ENCODE results near the gene SCN1B. TPM values are rescaled to one million over a fixed set of nuclear protein-coding genes. Genes with fewer than 3 reads are reported as not detected.
A peak's percentile ranks its signal among the peaks of the same experiment; 100 is the strongest.

Gene SCN1B
- total and polyA plus RNA-seq, 2 of the 13 experiments (the other 11 are each of a cell fraction or from before 2014, with no cell fraction given) = 2.7 to 20.1 TPM

- TF ChIP-seq THRA (CRISPR knock-in tag; IDR thresholded peaks at IDR 0.05; ENCODE audit: borderline replicate concordance) = peak; percentile 85
- no peak for TF ChIP-seq ZNF17 (CRISPR knock-in tag; IDR thresholded peaks at IDR 0.05)
- peak; percentile 76; the same call in 1 of the 2 replicates for TF ChIP-seq ARID4A (CRISPR knock-in tag; IDR thresholded peaks at IDR 0.05; ENCODE audit: borderline replicate concordance)
- no peak for TF ChIP-seq ZNF839 (CRISPR knock-in tag; IDR thresholded peaks at IDR 0.05; ENCODE audit: borderline replicate concordance)
- peak; percentile 26; the same call in 1 of the 2 replicates for TF ChIP-seq MAX (IDR thresholded peaks at IDR 0.05)
- TF ChIP-seq CEBPZ (IDR thresholded peaks at IDR 0.05; ENCODE audit: low read length) = no peak
- no peak for TF ChIP-seq NPAS2 (CRISPR knock-in tag; IDR thresholded peaks at IDR 0.05; ENCODE audit: borderline replicate concordance)
- peak; percentile 90 for TF ChIP-seq NFKBIZ (CRISPR knock-in tag; IDR thresholded peaks at IDR 0.05)
- TF ChIP-seq TOE1 (CRISPR knock-in tag; IDR thresholded peaks at IDR 0.05) = 0 out of 2 replicates have a peak, but pooled peaks have one; percentile 48
- TF ChIP-seq MTA1 (CRISPR knock-in tag; IDR thresholded peaks at IDR 0.05; ENCODE audit: borderline replicate concordance) = peak; percentile 20; the same call in 1 of the 2 replicates
- TF ChIP-seq POGK (CRISPR knock-in tag; conservative IDR thresholded peaks at IDR 0.05) = peak; percentile 56; the same call in 1 of the 2 replicates
- TF ChIP-seq ZNF281 (CRISPR knock-in tag; IDR thresholded peaks at IDR 0.05; ENCODE audit: borderline replicate concordance) = no peak
These were observed 35.4 kb upstream of the SCN1B start (continued) for GRCh38 chr19:34994643-34995541.
